SK-N-DZ (cell line): ENCODE data around the gene TMEM175.

Source experiments
- DNase-seq: peaks from one replicate; pipeline ENCODE4 v3.0.0-alpha.2; 2015; ENCODE audit warnings: low spot score

The TMEM175 gene

DNA sequence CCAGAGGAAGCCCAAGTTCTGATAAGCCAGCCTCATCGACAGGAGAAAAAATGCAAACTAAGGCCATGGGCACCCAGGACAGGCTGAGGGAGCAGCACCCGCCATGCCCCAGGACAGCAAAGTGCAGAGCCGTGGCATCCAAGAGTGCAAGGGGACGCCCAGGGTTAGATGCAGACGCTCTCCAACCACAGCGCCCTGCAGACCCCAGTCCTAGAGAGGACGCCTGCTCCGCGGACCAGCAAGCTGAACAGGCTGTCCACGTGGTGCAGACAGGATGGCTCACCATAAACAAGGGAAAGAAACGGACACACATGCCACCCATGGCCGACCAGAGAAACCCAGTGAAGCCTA lies 32.7 kb upstream of the TMEM175 start:
- no peak for DNase-seq

- DNase-seq, result no peak
These were observed 32.2 kb upstream of the TMEM175 start for GRCh38 chr4:900073-900472.

DNA sequence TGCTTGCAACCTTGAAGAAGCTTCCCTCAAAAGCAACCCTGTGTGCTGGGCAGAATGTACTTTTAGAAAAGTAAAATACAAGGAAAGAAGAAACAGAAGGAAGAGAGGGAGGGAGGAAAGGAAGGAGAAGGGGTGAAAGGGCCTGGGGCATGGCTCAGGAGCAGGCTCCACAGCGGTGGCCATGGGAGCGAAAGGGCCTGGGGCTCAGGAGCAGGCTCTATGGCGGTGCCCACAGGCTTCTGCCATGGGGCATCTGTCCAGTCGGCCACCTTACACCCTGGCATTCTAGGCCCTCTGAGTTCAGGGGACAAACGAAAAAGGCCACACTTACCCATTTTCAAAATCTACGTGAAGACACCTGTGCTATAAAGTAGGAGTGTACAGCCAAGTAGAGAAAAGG lies 31.5 kb upstream of the TMEM175 start:
- no peak for DNase-seq

DNA sequence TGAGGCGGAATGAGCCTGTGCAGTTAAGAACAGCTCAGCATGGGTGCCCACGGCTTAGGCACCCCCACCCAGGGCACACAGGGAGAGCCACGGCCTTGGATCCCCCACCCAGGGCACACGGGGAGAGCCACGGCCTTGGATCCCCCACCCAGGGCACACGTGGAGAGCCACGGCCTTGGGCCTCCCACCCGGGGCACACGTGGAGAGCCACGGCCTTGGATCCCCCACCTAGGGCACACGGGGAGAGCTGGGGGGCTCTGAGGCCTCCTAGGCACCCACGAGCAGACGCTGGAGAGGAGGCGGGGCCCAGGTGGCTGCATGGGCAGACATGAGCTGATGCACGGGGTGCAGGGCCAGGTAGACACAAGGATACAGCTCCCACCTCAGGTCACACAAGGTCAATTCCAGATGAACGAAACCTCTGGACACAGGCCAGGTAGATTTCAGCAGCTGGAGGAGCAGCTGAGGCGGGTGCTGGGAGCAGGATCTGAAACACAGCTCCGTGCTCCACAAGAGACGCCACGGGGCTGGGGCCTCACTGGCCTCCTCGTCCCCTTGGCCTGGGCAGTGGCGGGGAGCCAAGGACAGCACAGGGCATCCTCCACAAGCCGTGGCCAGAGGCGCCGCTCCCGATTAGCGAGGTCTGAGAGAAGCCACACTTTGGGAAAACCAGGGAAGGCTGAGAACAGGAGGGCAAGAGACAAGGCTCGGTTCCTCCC lies 30.9 kb upstream of the TMEM175 start:
- DNase-seq, result no peak

- DNase-seq, result no peak
These were observed 28.9 kb upstream of the TMEM175 start for GRCh38 chr4:903066-904046.

DNA sequence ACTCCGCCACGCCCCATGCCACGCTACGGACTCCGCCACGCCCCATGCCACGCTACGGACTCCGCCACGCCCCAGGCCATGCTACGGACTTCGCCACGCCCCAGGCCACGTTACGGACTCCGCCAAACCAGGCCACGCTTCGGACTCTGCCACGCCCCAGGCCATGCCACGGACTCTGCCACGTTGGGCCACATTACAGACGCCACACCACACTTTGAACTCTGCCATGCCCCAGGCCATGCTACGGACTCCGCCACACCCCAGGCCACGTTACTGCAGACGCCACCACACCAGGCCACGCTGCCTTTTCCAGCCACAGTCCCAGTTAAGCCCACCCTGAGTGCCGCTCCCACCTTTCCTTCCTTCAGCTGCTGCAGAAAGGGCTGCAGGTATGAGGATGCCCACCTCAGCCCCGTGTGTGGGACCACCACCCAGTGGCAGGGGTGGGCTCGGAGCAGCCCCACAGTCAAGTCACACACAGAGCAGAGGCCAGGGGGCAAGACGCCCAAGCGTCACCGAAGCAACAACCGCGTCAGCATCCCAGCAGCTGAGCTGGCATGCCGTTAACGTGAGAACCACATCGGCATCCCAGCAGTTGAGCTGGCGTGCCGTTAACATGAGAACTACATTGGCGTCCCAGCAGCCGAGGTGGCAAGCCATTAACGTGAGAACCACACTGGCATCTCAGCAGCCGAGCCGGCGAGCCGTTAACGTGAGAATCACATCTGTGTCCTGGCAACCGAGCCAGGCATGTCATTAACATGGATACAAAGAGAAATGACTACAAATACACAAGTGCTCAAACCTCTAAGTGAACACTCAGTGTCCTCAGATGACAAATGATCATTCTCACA lies 26.5 kb upstream of the TMEM175 start:
- DNase-seq, result no peak

DNA sequence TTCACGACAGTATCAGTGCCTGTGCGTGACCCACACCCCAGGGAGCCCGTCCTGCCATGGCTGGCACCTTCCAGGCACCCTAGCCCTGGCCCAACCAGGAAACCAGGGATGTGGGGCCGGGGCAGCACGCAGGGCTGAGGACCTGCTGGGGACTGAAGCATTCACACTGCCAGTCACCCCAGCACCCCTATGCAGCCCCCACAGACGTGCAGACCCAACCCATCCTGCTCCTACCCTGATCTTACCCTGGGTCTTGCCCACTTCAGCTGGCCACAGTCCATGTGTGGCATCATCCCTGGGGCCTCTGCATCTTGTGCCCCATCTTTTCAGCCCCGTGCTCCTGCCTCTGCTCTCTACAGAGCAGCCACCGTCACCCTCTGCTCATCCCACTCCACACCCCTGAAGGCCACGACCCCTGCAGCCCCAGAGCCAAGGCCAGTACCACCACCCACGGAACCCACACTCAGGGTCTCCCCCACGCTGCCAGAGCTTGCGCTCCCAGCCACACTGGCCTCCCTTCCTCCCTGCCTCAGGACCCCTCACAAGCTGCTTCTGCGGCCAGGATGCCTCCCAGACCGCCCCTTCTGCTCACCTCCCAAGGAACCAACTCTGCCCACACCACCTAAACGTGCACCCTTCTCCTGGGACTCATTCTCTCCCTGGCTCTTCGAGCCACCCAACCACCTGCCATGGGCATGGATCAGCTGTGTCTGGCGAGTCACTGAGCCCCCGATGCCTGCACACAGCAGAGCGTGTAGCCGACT lies 25.7 kb upstream of the TMEM175 start:
- no peak for DNase-seq

- DNase-seq, result no peak
These were observed 25.2 kb upstream of the TMEM175 start for GRCh38 chr4:907103-907400.

DNA sequence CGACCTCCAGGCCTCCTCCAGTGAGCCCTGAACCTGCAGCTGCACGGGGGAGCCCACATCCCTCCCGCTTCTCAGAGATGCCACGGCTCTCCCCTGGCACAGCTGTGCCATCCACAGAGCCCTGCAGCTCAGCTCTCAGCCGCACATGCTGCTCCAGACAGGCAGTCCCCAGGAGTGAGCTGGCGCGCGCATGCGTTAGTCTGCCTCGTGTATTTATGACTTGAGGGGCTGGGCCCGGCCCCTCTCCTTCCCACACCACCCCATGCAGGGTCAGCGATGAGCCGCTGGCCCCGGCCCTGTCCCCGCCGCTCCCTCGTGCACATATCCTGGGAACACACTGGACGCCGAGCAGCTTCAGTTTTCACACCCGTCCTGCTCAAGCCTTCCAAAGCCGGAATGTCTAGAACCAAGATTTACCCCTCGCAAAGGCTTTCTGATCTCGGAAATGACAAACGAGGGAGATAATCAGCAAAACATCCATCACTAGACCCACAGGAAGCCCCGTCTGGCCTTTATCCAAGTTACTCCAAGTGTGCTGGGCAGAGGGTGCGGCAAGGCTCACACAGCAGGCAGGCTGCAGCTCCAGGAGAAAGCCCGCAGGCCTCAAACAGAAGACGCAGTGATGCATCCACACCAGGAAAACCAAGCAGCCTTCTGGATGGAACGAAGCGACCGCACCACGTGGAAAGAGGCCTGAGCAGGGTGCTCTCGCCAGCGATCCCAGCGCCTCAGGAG lies 24.4 kb upstream of the TMEM175 start:
- DNase-seq, result no peak

DNA sequence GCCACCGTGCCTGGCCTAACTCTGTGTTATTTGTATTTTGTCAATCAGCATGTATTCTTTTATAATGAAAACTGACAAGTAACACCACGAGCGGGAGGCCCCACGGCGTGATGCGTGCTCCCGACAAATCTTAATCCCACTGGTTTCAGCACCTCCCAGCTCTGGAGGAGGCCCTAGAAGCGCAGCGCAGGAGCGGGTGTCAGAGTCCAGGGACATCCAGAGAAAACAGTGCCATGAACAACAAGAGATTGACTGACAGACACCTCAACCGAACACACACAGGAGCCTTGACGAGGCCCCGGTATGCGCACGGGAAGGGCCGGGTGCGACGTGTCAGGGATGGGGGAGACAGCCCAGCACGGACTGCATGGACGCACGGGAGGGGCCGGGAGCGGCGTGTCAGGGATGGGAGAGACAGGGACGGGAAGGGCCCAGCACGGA lies 23.1 kb upstream of the TMEM175 start:
- no peak for DNase-seq

GRCh38 chr4:909821-910220 lies 22.4 kb upstream of the TMEM175 start:
- no peak for DNase-seq

GRCh38 chr4:910366-911091 lies 21.7 kb upstream of the TMEM175 start:
- DNase-seq, result no peak

DNA sequence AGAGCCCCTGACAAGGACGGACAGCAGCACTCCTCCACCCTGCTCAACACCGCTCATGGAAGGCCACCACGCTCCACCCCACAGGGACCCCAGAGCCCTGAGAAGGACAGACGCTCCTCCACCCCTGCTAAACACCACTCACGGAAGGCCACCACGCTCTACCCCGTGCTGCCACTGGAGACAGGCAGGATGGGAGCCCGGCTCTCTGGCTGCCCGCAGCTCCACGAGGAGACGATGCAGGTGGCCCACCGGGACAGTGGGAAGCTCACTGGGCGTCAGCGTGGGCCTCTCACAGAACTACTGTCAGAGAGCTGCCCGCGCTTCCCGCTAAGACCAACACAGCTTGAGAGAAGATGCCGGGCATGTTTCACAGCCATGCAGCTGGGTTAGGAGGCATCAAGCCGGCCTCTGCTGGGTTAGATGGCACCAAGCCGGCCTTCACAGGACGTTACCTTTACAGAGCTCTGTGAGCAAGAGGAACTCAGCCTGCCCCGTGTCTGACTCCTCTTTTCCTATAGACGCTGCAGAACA lies 21.0 kb upstream of the TMEM175 start:
- DNase-seq, result no peak

GRCh38 chr4:911871-912490 lies 20.3 kb upstream of the TMEM175 start:
- no peak for DNase-seq

- DNase-seq, result no peak
These were observed 19.5 kb upstream of the TMEM175 start for GRCh38 chr4:912548-913279.

GRCh38 chr4:913280-913618 lies 19.0 kb upstream of the TMEM175 start:
- no peak for DNase-seq

- DNase-seq, result no peak
These were observed 17.7 kb upstream of the TMEM175 start for GRCh38 chr4:914531-914930.

DNA sequence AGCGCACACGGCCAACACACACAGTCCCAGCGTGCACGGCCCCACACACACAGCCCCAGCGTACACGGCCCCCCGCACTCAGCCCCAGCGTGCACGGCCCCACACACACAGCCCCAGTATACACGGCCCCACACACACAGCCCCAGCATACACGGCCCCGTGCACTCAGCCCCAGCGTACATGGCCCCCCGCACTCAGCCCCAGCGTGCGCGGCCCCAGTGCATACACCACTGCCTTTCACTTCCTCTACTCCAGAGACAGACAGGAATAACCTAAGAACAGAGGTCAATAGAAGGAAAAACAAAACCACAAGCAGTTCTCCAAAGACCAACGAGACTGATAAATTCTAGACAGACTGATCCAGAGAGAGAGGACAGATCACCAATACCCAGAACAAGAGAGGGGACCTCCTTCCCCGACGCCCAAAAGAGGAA lies 17.2 kb upstream of the TMEM175 start:
- no peak for DNase-seq

DNA sequence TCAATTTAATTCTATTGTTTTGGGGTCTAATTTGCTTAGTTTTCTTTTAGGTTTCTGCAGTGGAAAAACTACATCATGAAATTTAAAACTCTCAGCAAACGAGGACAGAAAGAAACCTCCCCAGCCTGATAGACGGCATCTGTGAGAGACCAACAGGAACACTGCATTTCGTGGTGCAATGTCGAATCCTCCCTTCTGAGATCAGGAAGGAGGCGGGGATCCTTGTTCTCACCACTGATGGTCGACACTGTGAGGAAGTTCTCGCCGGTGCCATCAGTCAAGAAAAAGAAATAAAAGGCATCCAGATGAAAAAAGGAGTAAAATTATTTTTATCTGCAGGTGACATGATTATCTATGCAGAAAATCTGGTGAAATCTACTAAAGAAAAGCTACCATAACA lies 16.7 kb upstream of the TMEM175 start:
- DNase-seq, result no peak
